HG03439 (cell line): Measurements from ENCODE around the gene MTMR3.

Source experiments
- ATAC-seq: cut with Tn5 transposase; IDR thresholded peaks from one replicate; pipeline ENCODE4 v1.9.1; 2021; ENCODE audit warnings: mild to moderate bottlenecking, moderate library complexity; ENCODE audit not compliant: unreplicated experiment

MTMR3 gene

DNA sequence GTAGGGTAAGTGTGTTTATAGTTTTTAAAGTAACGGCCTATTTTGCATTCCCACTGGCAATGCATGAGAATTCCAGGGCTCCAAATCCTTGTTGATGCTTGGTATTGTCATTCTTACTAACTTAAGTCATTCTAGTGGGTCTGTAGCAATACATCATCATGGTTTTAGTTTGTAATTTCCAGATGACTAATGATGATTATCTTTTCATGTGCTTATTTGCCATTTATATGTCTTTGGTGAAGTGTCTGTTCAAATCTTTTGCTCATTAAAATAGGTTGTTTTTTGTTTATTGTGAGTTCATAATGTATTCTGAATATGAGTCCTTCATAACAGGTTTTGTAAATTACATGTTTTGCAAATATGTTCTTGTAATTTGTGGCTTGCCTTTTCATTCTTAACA is 31.2 kb downstream of the MTMR3 start:
- no peak for ATAC-seq

GRCh38 chr22:29914991-29915533 is 32.1 kb downstream of the MTMR3 start:
- ATAC-seq, result no peak

GRCh38 chr22:29916007-29916544 is 33.1 kb downstream of the MTMR3 start:
- no peak for ATAC-seq

GRCh38 chr22:29917052-29917902 is 34.3 kb downstream of the MTMR3 start:
- ATAC-seq, result no peak

- ATAC-seq, result no peak
These were observed 42.4 kb downstream of the MTMR3 start for GRCh38 chr22:29925402-29925801.

GRCh38 chr22:29926057-29926456 is 43.1 kb downstream of the MTMR3 start:
- ATAC-seq, result no peak

- no peak for ATAC-seq
These were observed 49.2 kb downstream of the MTMR3 start for GRCh38 chr22:29932136-29932535.

DNA sequence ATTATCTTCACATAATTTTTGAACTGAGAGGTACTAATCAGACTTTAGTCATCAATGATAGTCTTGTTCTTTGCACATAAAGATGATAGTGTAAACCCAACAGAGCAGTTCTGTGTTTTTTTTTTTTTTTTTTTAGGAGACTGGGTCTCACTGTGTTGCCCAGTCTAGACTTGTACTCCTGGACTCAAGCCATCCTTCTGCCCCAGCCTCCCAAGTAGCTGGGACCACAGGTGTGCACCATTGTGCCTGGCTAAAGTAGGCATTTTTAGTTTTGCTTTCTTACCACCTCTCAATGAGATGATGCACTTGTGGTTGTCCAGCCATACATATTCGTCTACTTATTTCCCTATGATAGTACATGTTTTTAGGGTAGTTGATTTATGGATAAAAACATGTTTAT is 50.6 kb downstream of the MTMR3 start:
- ATAC-seq, result no peak

DNA sequence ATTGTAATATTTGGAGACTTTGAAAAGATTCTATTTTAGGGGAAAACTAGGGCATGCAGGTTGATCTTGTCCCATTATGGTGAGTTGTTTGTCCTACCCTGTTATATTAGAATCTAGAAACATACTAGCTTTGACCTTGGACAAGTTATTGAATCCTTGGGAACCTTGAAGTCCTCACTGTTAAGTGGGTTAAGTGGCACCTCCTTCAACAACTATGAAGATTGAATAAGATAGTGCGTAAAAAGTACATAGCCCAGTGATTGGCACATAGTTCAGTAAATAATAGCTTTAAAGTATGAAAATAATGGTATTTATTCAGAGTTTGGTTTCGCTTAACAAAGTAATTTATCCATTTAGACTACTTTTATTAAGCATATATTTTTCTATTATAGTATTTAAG is 51.6 kb downstream of the MTMR3 start:
- ATAC-seq, result no peak

GRCh38 chr22:29936186-29936585 is 53.2 kb downstream of the MTMR3 start:
- ATAC-seq, result no peak

DNA sequence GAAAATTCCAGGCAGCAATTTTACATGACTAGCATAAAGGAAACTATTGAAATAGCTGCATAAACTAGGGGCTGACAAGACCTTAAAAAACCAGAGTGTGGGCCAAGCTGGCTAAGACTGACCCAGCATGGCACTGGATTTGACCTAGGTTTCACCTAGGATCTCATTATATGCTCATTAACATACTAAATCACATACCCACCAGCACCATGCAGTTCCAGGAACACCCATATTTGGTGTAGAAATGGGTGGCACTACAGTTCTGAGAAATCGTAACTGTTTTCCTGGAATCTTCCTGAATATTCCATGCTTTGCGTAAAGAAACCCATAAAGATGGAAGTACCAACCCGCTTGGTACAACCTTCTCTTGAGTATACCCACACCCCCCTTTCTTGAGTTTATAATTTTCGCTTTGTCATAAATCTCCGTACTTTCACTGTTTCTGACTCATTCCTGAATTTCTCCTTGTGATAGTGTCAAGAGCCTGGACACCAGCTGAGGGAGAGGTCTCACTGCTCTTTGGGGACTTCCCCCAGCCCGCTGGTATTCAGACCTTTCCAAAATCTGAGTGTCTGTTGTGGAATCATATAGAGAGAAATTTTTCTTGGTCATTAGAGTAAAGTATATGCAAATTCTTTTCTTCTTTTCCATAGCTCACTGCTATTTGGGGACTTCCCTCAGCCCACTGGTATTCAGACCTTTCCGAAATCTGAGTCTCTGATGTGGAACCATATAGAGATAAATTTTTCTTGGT is 55.1 kb downstream of the MTMR3 start:
- peak; percentile 79 for ATAC-seq

DNA sequence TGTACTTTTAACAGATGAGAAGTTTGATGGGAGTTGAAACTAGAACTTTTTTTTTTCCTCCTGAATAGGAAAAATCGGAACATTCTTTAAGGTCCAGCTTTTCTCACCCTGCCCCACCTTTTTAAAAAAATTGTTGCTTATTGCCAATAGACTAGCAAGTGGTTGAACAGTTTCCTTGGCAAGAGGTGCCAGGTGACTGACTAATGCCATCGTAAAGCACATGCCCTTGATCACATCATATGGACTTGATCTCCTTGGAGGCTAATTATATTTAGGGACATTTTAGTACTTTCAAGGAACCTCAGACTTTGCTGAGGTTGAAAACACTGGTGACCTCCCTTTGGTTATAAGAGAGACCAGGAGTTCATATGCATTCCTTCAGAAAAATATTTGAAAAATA is 57.6 kb downstream of the MTMR3 start:
- ATAC-seq, result no peak

DNA sequence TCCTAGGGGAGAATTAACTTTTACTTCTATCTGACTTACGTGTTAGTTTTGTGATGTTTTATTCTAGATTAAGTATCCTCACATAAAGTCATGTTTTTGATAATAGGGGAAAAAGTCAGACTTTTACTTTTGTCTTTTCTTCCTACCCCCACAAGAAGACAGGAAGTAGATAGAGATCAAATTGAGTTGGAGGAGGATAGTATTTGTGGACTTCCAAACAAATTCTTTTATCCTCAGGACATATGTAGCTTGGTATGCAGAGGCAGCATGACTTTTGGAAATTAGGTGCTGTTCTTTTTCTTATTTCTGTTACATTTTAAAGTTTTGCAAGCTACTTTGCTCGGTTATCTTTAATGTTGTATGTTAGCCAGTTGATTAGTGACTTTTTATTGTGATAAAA is 61.4 kb downstream of the MTMR3 start:
- ATAC-seq, result no peak

- ATAC-seq, result no peak
These were observed 62.5 kb downstream of the MTMR3 start for GRCh38 chr22:29945435-29945834.

GRCh38 chr22:29946220-29946619 is 63.2 kb downstream of the MTMR3 start:
- no peak for ATAC-seq

GRCh38 chr22:29947410-29948384 is 64.7 kb downstream of the MTMR3 start:
- no peak for ATAC-seq

DNA sequence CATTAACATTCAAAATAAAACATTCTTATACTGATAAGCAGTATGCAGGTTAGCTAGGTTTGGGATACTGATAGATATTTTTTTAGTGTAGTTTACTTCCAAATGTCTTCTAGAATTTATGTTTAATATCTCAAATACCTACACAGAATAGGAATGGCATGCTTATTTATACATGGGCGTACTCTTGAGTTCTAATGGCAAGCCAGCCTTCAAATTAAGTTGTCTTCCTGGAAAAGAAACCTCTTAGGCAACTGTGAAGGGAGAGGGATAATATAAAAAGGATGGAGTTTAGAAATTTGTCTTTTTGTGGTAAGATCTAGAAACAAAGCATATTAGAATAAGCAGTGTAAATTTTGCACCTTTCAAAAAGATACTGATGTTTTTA is 65.4 kb downstream of the MTMR3 start:
- ATAC-seq, result no peak

DNA sequence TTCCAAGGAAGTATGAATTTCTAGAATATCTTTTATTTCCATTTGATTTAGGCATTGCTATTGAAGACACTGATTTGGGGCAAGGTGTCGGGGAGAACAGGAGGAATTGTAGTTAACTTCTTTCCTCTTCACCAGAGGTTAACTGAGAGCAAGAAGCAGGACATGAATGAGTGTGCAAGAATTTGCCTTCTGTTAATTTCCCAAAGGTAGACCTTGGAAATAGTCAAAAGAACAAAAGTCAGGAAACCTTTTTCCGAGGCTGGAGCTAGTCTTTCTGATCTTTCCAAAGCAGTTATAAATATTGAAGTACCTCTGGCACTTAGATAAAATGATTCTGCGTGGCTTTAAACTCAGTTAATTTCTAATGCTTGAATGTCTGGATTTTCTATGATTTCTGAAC is 66.9 kb downstream of the MTMR3 start:
- ATAC-seq, result no peak

- no peak for ATAC-seq
These were observed 68.9 kb downstream of the MTMR3 start for GRCh38 chr22:29951791-29952413.

DNA sequence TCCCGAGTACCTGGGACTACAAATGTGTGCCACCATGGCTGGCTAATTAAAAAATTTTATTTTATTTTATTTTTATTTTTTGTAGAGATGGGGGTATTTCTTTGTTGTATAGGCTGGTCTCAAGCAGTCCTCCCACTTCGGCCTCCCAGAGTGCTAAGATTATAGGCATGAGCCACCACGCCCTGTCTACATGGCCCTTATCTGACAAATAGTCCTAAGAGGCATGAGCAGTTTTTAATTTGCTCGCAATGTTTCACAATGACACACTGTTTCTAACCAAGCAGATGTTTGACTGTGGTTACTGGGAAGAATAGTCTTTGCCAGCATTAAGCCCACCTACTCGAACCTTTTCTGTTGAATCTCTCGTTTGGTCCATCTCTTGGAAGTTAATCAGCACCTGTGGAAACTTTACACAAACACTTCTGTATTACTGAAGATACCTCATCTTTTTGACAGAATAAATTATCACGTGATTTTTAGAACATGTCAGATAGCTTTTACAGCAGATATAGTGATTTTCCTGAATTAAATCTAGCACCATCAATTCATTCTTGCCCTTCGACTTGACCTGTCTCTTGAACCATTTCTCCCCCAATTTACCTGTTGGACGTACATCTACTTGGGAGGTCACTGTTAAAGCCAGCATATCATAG is 71.4 kb downstream of the MTMR3 start:
- ATAC-seq, result no peak
